K562 (cell line): ENCODE measurements around the gene GNAQ. TPM values are rescaled to one million over a fixed set of nuclear protein-coding genes. Genes with fewer than 3 reads are reported as not detected.

ENCODE experiments used
- ATAC-seq: fragments of 200-7000 bp; cut with Tn5 transposase; 3 replicates; pipeline ENCODE4 v1.9.1; 2020; ENCODE audit warnings: moderate library complexity
- BruUV-seq: library from RNA; stranded (reverse); fragments of 400-500 nt; replicated peaks from 2 replicates; lab custom pipeline; 2021; lab: Mats Ljungman, UMichigan
- CTCF ChIA-PET: fragments of 300-600 bp; formaldehyde crosslinking; extraction: SDS; loops from one replicate; lab custom pipeline; 2021; ENCODE audit warnings: low intra/inter-chr PET ratio; lab: Yijun Ruan, JAX
- POLR2A ChIA-PET: fragments of 300-600, 350-650 bp; sonication (Branson Sonifier 250); formaldehyde crosslinking; extraction: SDS; loops from one replicate; lab custom pipeline; 2021; ENCODE audit warnings: antibody characterized with exemption, inconsistent platforms; lab: Yijun Ruan, JAX
- DNase-seq, 4 experiments: peaks; one replicate each; pipeline versions ENCODE4 v3.0.0 to v3.0.0-alpha.2; 2011 to 2018; ENCODE audit warnings: low spot score in 3 of 4, mixed read lengths in 3 of 4; ENCODE audit errors: extremely low read depth in 1 of 4
- FAIRE-seq: peaks from 2 replicates; lab custom pipeline; 2011; peaks lifted over from hg19 to GRCh38; lab: Jason Lieb, UNC
- H2AFZ ChIP-seq: 2 replicates; pipeline ENCODE4 v1.6.0; 2011; ENCODE audit warnings: low read depth, low read length, control low read depth, inconsistent platforms
- H3K27ac ChIP-seq: fragments of 200-600 bp; 3 replicates; pipeline ENCODE4 v1.8.0; 2011; ENCODE audit warnings: low read depth, mild to moderate bottlenecking, control low read depth, inconsistent platforms, low read length, moderate library complexity, mixed read lengths; ENCODE audit errors: extremely low read depth
- H3K27me3 ChIP-seq, 2 experiments: fragments of 300-600 bp in 1 of 2; 2 replicates in 1 of 2; 3 replicates in 1 of 2; pipeline versions ENCODE4 v1.6.0 to v1.8.0; 2011; ENCODE audit warnings: inconsistent platforms in 2 of 2, low read length in 2 of 2, mild to moderate bottlenecking in 1 of 2, mixed read lengths in 1 of 2, moderate library complexity in 1 of 2; ENCODE audit not compliant: control insufficient read depth in 2 of 2, insufficient read depth in 2 of 2
- H3K36me3 ChIP-seq: fragments of 300-600 bp; 3 replicates; pipeline ENCODE4 v1.8.0; 2011; ENCODE audit warnings: mild to moderate bottlenecking, low read length, inconsistent platforms; ENCODE audit not compliant: control insufficient read depth, insufficient read depth
- H3K4me1 ChIP-seq, 2 experiments: fragments of 200-600 bp in 1 of 2; replicated peaks in 1 of 2; 2 replicates in 1 of 2; 3 replicates in 1 of 2; pipeline versions ENCODE4 v1.5.1 to v1.8.0; 2011; ENCODE audit warnings: inconsistent platforms in 2 of 2, low read length in 2 of 2, mild to moderate bottlenecking in 1 of 2, mixed read lengths in 1 of 2, moderate library complexity in 1 of 2; ENCODE audit not compliant: control insufficient read depth in 2 of 2, insufficient read depth in 2 of 2
- H3K4me2 ChIP-seq: 2 replicates; pipeline ENCODE4 v1.6.1; 2011; ENCODE audit warnings: low read length, control low read depth, inconsistent platforms, mixed read lengths; ENCODE audit not compliant: insufficient read depth
- H3K4me3 ChIP-seq: fragments of 200-600 bp; sonication (generic), shearing (Covaris generic); 2 replicates; pipeline ENCODE4 v1.5.1; 2016; ENCODE audit warnings: control low read depth, inconsistent platforms
- H3K79me2 ChIP-seq: fragments of 200-600 bp; 3 replicates; pipeline ENCODE4 v1.8.0; 2011; ENCODE audit warnings: low read length, inconsistent platforms; ENCODE audit not compliant: control insufficient read depth, insufficient read depth
- H3K9ac ChIP-seq, 2 experiments: 2 replicates each; pipeline versions ENCODE4 v1.6.0 to v1.6.1; 2011; ENCODE audit warnings: low read depth in 2 of 2, low read length in 2 of 2, control low read depth in 1 of 2, inconsistent platforms in 1 of 2, mild to moderate bottlenecking in 1 of 2, mixed read lengths in 1 of 2; ENCODE audit not compliant: insufficient read depth in 1 of 2
- H3K9me1 ChIP-seq: one replicate; pipeline ENCODE4 v1.6.0; 2011; ENCODE audit warnings: inconsistent platforms, mild to moderate bottlenecking, low read length, moderate library complexity; ENCODE audit not compliant: control insufficient read depth, insufficient read depth
- H3K9me3 ChIP-seq: replicated peaks from 2 replicates; pipeline ENCODE4 v1.5.1; 2011; ENCODE audit warnings: low read depth, low read length, inconsistent platforms; ENCODE audit not compliant: control insufficient read depth, insufficient read depth
- H4K20me1 ChIP-seq: replicated peaks from 2 replicates; pipeline ENCODE4 v1.6.1; 2011; ENCODE audit warnings: low read length, inconsistent platforms, mixed read lengths; ENCODE audit not compliant: control insufficient read depth, insufficient read depth
- CBX5 ChIP-seq: IDR thresholded peaks from 2 replicates; pipeline ENCODE4 v1.6.1; 2014; ENCODE audit warnings: low read depth, borderline replicate concordance
- GTF2B ChIP-seq: IDR thresholded peaks from 2 replicates; pipeline ENCODE4 v1.6.1; 2011; ENCODE audit not compliant: insufficient read length; ENCODE audit errors: extremely low read depth
- HDAC6 ChIP-seq: IDR thresholded peaks from 2 replicates; pipeline ENCODE4 v1.6.1; 2012; ENCODE audit warnings: low read depth, mild to moderate bottlenecking, control low read depth, inconsistent platforms, low read length, moderate library complexity
- IRF9 ChIP-seq: fragments of 450-650 bp; IDR thresholded peaks from 2 replicates; pipeline ENCODE4 v1.6.1; 2016; ENCODE audit warnings: missing biosample characterization, missing genetic modification characterization
- MEF2D ChIP-seq: conservative IDR thresholded peaks from 2 replicates; pipeline ENCODE4 v1.6.1; 2016; ENCODE audit warnings: low read depth, missing genetic modification characterization, missing compliant biosample characterization
- MIER1 ChIP-seq: fragments of 450-650 bp; IDR thresholded peaks from 2 replicates; pipeline ENCODE4 v1.6.1; 2016; ENCODE audit warnings: antibody characterized with exemption, mild to moderate bottlenecking, low read depth
- POLR2AphosphoS5 ChIP-seq: IDR thresholded peaks from 2 replicates; pipeline ENCODE4 v1.6.1; 2011; ENCODE audit warnings: mild to moderate bottlenecking, low read depth, low read length, moderate library complexity; ENCODE audit not compliant: control insufficient read depth, insufficient read depth
- PURB ChIP-seq: sonication (generic); formaldehyde crosslinking; IDR thresholded peaks from 2 replicates; pipeline ENCODE4 v1.9.0; 2021; ENCODE audit warnings: low read depth, mild to moderate bottlenecking, missing genetic modification reagents
- TOE1 ChIP-seq, 2 experiments: fragments of 450-650 bp in 1 of 2; sonication (generic) in 1 of 2; formaldehyde crosslinking in 1 of 2; IDR thresholded peaks; 2 replicates each; pipeline versions ENCODE4 v1.7.1 to v1.8.0; 2016 to 2022; ENCODE audit warnings: borderline replicate concordance in 2 of 2, mild to moderate bottlenecking in 2 of 2, antibody characterized with exemption in 1 of 2, inconsistent platforms in 1 of 2, low read depth in 1 of 2, missing genetic modification reagents in 1 of 2, moderate library complexity in 1 of 2
- ZBTB9 ChIP-seq: fragments of 450-650 bp; formaldehyde crosslinking; IDR thresholded peaks from 2 replicates; pipeline ENCODE4 v1.4.0; 2020; ENCODE audit warnings: mild to moderate bottlenecking, moderate library complexity
- ZNF395 ChIP-seq: fragments of 200-800 bp; sonication (Bioruptor generic); IDR thresholded peaks from 2 replicates; pipeline ENCODE4 v1.6.1; 2017; ENCODE audit warnings: missing genetic modification characterization, missing compliant biosample characterization
- ZNF717 ChIP-seq: fragments of 250-450 bp; sonication (Bioruptor Pico); IDR thresholded peaks from 2 replicates; pipeline ENCODE4 v1.5.0; 2021
- WGBS: fragments of 100-300 bp; shearing (Covaris generic); methylation state at CpG from one replicate; pipeline ENCODE4 v1.1.6; 2016; ENCODE audit warnings: low coverage, mixed read lengths; ENCODE audit not compliant: insufficient coverage; ENCODE audit errors: missing lambda C conversion rate; 5-methylcytosine and 5-hydroxymethylcytosine counted together
- in situ Hi-C: fragments of 300-500 bp; cut with MboI; formaldehyde crosslinking; loops from 4 replicates; pipeline ENCODE4 v1.15.0; 2018; ENCODE audit warnings: inconsistent platforms, mixed read lengths
- intact Hi-C: fragments of 100-400 bp; cut with micrococcal nuclease; formaldehyde crosslinking; loops from 2 replicates; pipeline ENCODE4 v1.14.2; 2022
- polyA plus RNA-seq, 8 experiments: library from polyadenylated mRNA; depleted of rRNA in 4 of 8; stranded (reverse) in 5 of 8; unstranded in 3 of 8; fragments of >200 nt; fragmentation: Nextera tagmentation in 2 of 8; fragmentation: Illumina TruSeq in 1 of 8; extraction: Ambion mirVana in 2 of 8; extraction: Trizol in 1 of 8; gene quantifications; 2 replicates each; pipeline versions ENCODE4 v1.2.1 to v1.2.3, GENCODE V29; 2011 to 2014; ENCODE audit warnings: inconsistent platforms in 1 of 8, missing spikeins in 1 of 8
- total RNA-seq, 7 experiments: library from RNA; depleted of rRNA in 6 of 7; stranded (reverse); fragments of >200 nt in 6 of 7; fragmentation: Illumina TruSeq in 2 of 7; extraction: Trizol in 2 of 7; gene quantifications; 2 replicates each; pipeline versions ENCODE4 v1.2.1 to v1.2.3, GENCODE V29; 2011 to 2021; ENCODE audit warnings: low replicate concordance in 1 of 7
- TF ChIP-seq, protein P1 (sequence below): fragments of 450-650 bp; IDR thresholded peaks from 2 replicates; pipeline ENCODE4 v1.6.1; 2017; ENCODE audit warnings: antibody characterized with exemption

Gene GNAQ
- total and polyA plus RNA-seq, 9 of the 15 experiments (the other 6 are each of a cell fraction or from before 2014, with no cell fraction given) = 4.8 to 27.9 (median 17.5) TPM

DNA sequence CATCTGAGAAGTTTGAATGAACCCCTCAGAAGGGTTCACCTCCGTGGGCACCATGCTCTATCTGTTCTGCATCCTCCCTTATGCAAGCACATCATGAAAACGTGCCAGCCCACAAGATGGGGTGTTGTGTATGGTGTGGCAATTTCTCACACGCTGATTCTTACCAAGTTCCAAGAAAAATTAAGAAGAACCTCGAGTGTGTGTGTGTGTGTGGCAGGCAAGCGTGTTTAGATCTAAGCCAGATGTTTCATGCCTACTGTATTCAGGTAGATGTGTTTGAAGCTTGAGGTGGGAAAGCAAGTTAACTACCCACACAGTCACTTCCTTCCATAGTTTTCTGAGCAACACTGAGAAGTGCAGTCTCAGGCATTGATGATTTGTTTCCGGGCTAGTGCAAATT is 305.8 kb downstream of the GNAQ start (continued):
- TF ChIP-seq POLR2AphosphoS5 (no peak), MIER1 (no peak), ZNF395 (CRISPR knock-in tag) (no peak), ZNF717 (CRISPR knock-in tag) (no peak)
- TF ChIP-seq, all 486 proteins: peak for 0

DNA sequence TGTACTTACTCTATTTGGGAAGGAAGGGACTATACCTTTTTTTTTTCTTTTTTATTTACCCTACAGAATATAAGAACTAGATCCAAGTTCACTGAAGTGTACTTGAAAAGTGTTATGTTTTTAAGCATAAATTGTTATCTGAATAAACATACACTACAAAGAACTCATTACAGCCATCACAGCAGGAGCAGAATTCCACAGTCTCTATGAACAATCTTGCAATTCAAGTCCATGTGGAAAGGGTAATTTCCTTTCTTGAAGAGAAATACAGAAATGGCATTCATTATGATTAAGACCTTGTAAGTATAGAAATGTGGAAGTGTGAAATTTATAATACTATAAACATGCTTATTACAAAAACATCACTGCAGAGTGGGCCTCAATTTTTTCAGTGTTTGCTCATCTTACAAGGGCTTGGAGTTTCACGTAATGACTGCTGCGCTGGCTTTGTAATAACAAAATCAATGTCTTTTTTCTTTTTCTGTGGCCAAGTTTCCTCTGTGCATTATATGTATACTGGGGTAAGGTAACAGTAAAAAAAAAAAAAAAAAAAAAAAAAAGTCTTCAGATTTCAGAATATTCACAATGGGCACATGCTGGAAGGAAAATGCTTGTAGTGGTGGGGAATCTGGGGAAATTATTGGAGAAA is 306.4 kb downstream of the GNAQ start:
- H3K9me1 ChIP-seq = no peaks in the 10 kb centered on the region
- DNase-seq (no peak), FAIRE-seq (no peak), ATAC-seq (no peak)
- H3K4me3 ChIP-seq = no peak overlapping the region
- no peaks in the 10 kb centered on the region for H3K9me3 ChIP-seq
- H2AFZ ChIP-seq = no peak overlapping the region
- ChIA-PET CTCF (no interaction called here), POLR2A (no interaction called here)
- H3K9ac ChIP-seq = no peak overlapping the region
- intact Hi-C loops = no loop called here
- H3K4me1 ChIP-seq = no peaks in the 10 kb centered on the region
- no peaks in the 10 kb centered on the region for H3K79me2 ChIP-seq
- no peaks in the 10 kb centered on the region for H3K27me3 ChIP-seq
- H4K20me1 ChIP-seq = no peaks in the 10 kb centered on the region
- BruUV-seq = no TSS peak
- WGBS = 50% methylated on average over 2 of the region's 2 CpGs
- peaks cover 26% of the 10 kb centered on the region; the same call in 2 of the 3 replicates for H3K36me3 ChIP-seq
- no peak overlapping the region for H3K4me2 ChIP-seq
- no peak overlapping the region for H3K27ac ChIP-seq
- in situ Hi-C loops = no loop called here
- TF ChIP-seq HDAC6 (no peak), GTF2B (no peak), TOE1 (IDR thresholded peaks at IDR 0.05; ENCODE audit: borderline replicate concordance) (no peak), TOE1 (CRISPR knock-in tag; IDR thresholded peaks at IDR 0.05; ENCODE audit: borderline replicate concordance, low read depth) (no peak), PURB (CRISPR knock-in tag) (no peak), MEF2D (no peak), CBX5 (no peak), ZBTB9 (CRISPR knock-in tag) (no peak), IRF9 (no peak)
- TF ChIP-seq, protein P1, sequence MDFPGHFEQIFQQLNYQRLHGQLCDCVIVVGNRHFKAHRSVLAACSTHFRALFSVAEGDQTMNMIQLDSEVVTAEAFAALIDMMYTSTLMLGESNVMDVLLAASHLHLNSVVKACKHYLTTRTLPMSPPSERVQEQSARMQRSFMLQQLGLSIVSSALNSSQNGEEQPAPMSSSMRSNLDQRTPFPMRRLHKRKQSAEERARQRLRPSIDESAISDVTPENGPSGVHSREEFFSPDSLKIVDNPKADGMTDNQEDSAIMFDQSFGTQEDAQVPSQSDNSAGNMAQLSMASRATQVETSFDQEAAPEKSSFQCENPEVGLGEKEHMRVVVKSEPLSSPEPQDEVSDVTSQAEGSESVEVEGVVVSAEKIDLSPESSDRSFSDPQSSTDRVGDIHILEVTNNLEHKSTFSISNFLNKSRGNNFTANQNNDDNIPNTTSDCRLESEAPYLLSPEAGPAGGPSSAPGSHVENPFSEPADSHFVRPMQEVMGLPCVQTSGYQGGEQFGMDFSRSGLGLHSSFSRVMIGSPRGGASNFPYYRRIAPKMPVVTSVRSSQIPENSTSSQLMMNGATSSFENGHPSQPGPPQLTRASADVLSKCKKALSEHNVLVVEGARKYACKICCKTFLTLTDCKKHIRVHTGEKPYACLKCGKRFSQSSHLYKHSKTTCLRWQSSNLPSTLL = no peak
